RWPE2 (cell line): ENCODE data around the gene LRFN5.

Experiments used
- ATAC-seq: fragments of 200-7000 bp; cut with Tn5 transposase; 3 replicates; pipeline ENCODE4 v1.9.1; 2021; ENCODE audit warnings: low read depth
- DNase-seq: peaks from one replicate; pipeline ENCODE4 v3.0.0-alpha.2; 2020; ENCODE audit warnings: low spot score
- H3K27ac ChIP-seq: fragments of 450-650 bp; 2 replicates; pipeline ENCODE4 v1.5.1; 2017; ENCODE audit warnings: mild to moderate bottlenecking; ENCODE audit not compliant: poor library complexity, severe bottlenecking
- H3K27me3 ChIP-seq: fragments of 250-450 bp; sonication (Bioruptor Pico); 2 replicates; pipeline ENCODE4 v1.5.1; 2021; ENCODE audit warnings: mild to moderate bottlenecking, moderate library complexity; ENCODE audit not compliant: insufficient read depth, poor library complexity, severe bottlenecking
- H3K36me3 ChIP-seq: fragments of 250-450 bp; sonication (Bioruptor Pico); 2 replicates; pipeline ENCODE4 v1.5.1; 2020; ENCODE audit warnings: low read depth, mild to moderate bottlenecking, moderate library complexity
- H3K4me1 ChIP-seq: fragments of 250-450 bp; sonication (Bioruptor Pico); 2 replicates; pipeline ENCODE4 v1.5.1; 2021; ENCODE audit warnings: mild to moderate bottlenecking, moderate library complexity; ENCODE audit not compliant: insufficient read depth, poor library complexity, severe bottlenecking
- H3K4me3 ChIP-seq: fragments of 250-450 bp; sonication (Bioruptor Pico); 2 replicates; pipeline ENCODE4 v1.5.1; 2021; ENCODE audit warnings: mild to moderate bottlenecking, moderate library complexity; ENCODE audit not compliant: severe bottlenecking
- H3K9me3 ChIP-seq: fragments of 250-450 bp; sonication (Bioruptor Pico); 2 replicates; pipeline ENCODE4 v1.5.1; 2021; ENCODE audit warnings: mild to moderate bottlenecking, moderate library complexity; ENCODE audit not compliant: severe bottlenecking
- TF ChIP-seq, protein P1 (sequence below): fragments of 450-650 bp; IDR thresholded peaks from one replicate; pipeline ENCODE4 v1.5.1; 2017; ENCODE audit warnings: mild to moderate bottlenecking, moderate library complexity; ENCODE audit not compliant: poor library complexity, severe bottlenecking

LRFN5 gene

GRCh38 chr14:41650802-41651201 is 44.1 kb downstream of the LRFN5 start:
- H3K27me3 ChIP-seq: no peaks in the 10 kb centered on the region
- no peak overlapping the region for H3K4me3 ChIP-seq
- no peak for ATAC-seq
- no peaks in the 10 kb centered on the region for H3K9me3 ChIP-seq
- TF ChIP-seq, protein P1, sequence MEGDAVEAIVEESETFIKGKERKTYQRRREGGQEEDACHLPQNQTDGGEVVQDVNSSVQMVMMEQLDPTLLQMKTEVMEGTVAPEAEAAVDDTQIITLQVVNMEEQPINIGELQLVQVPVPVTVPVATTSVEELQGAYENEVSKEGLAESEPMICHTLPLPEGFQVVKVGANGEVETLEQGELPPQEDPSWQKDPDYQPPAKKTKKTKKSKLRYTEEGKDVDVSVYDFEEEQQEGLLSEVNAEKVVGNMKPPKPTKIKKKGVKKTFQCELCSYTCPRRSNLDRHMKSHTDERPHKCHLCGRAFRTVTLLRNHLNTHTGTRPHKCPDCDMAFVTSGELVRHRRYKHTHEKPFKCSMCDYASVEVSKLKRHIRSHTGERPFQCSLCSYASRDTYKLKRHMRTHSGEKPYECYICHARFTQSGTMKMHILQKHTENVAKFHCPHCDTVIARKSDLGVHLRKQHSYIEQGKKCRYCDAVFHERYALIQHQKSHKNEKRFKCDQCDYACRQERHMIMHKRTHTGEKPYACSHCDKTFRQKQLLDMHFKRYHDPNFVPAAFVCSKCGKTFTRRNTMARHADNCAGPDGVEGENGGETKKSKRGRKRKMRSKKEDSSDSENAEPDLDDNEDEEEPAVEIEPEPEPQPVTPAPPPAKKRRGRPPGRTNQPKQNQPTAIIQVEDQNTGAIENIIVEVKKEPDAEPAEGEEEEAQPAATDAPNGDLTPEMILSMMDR: no peak
- no peak for DNase-seq
- no peaks in the 10 kb centered on the region for H3K36me3 ChIP-seq
- no peaks in the 10 kb centered on the region for H3K4me1 ChIP-seq
- no peak overlapping the region for H3K27ac ChIP-seq

DNA sequence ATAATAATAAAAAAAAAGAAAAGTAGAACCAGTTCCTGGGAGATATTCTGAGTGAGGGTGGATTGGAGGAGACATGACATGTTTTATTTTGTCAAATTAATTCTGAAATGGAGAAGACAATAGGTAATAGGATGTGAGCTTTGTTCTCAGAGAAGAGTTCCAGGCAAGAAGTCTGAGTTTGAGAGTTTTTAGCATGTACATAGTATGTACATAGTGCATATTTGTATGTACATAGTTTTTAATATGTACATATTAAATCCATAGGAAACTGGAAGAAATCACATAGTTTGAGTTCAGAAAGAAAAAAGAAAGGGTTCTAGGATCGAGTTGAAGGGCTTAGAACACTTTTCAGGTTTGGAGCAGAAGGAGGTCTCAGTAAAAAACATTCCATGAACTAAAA is 47.5 kb downstream of the LRFN5 start:
- H3K27ac ChIP-seq: no peak overlapping the region
- H3K4me3 ChIP-seq: no peak overlapping the region
- ATAC-seq (no peak), DNase-seq (no peak)
- no peaks in the 10 kb centered on the region for H3K9me3 ChIP-seq
- no peaks in the 10 kb centered on the region for H3K4me1 ChIP-seq
- no peaks in the 10 kb centered on the region for H3K36me3 ChIP-seq
- no peaks in the 10 kb centered on the region for H3K27me3 ChIP-seq
- TF ChIP-seq, protein P1: no peak

GRCh38 chr14:41662780-41663472 is 56.2 kb downstream of the LRFN5 start:
- no peak; the same call in 2 of the 3 replicates for ATAC-seq
- H3K9me3 ChIP-seq: no peaks in the 10 kb centered on the region
- DNase-seq: no peak
- H3K27me3 ChIP-seq: no peaks in the 10 kb centered on the region
- TF ChIP-seq, protein P1: no peak
- no peaks in the 10 kb centered on the region for H3K4me1 ChIP-seq
- no peak overlapping the region for H3K4me3 ChIP-seq
- no peaks in the 10 kb centered on the region for H3K36me3 ChIP-seq
- H3K27ac ChIP-seq: no peak overlapping the region

- TF ChIP-seq, protein P1: no peak
- H3K4me3 ChIP-seq: no peak overlapping the region
- no peaks in the 10 kb centered on the region for H3K36me3 ChIP-seq
- no peaks in the 10 kb centered on the region for H3K4me1 ChIP-seq
- H3K27me3 ChIP-seq: no peaks in the 10 kb centered on the region
- DNase-seq (no peak), ATAC-seq (peak; percentile 61; the same call in 2 of the 3 replicates)
- no peak overlapping the region for H3K27ac ChIP-seq
- H3K9me3 ChIP-seq: no peaks in the 10 kb centered on the region
Measured at GRCh38 chr14:41663473-41663850, 56.8 kb downstream of the LRFN5 start.

- Histone ChIP-seq H3K4me1 (no peaks in the 10 kb centered on the region), H3K27ac (no peak overlapping the region), H3K27me3 (peaks cover 12% of the 10 kb centered on the region), H3K9me3 (no peaks in the 10 kb centered on the region), H3K36me3 (no peaks in the 10 kb centered on the region), H3K4me3 (no peak overlapping the region)
- ATAC-seq: no peak
- DNase-seq: no peak
- TF ChIP-seq, protein P1: no peak
Measured at GRCh38 chr14:41666301-41666700, 59.6 kb downstream of the LRFN5 start.
